Hepatocyte (in vitro differentiated cells): ENCODE results near the gene AICDA. TPM values are rescaled to one million over a fixed set of nuclear protein-coding genes. Genes with fewer than 3 reads are reported as not detected.

Experiments
- DNase-seq: peaks from one replicate; pipeline ENCODE4 v3.0.0-alpha.2; 2016; ENCODE audit warnings: low spot score
- H2AFZ ChIP-seq: fragments of 200-600 bp; sonication (generic); 2 replicates; pipeline ENCODE4 v1.6.0; 2016; ENCODE audit warnings: antibody characterized with exemption, mild to moderate bottlenecking
- H3K27ac ChIP-seq: fragments of 200-600 bp; sonication (generic); 2 replicates; pipeline ENCODE4 v1.5.1; 2016; ENCODE audit warnings: mild to moderate bottlenecking
- H3K27me3 ChIP-seq: fragments of 200-600 bp; sonication (generic); 2 replicates; pipeline ENCODE4 v1.6.1; 2016
- H3K36me3 ChIP-seq: fragments of 200-600 bp; sonication (generic); replicated peaks from 2 replicates; pipeline ENCODE4 v1.5.1; 2016; ENCODE audit warnings: low read depth; ENCODE audit not compliant: insufficient read depth
- H3K4me1 ChIP-seq: fragments of 200-600 bp; sonication (generic); 2 replicates; pipeline ENCODE4 v1.5.1; 2016; ENCODE audit warnings: mild to moderate bottlenecking, moderate library complexity; ENCODE audit not compliant: insufficient read depth
- H3K4me2 ChIP-seq: fragments of 200-600 bp; sonication (generic); 2 replicates; pipeline ENCODE4 v1.6.0; 2016
- H3K4me3 ChIP-seq: fragments of 200-600 bp; sonication (generic); 2 replicates; pipeline ENCODE4 v1.5.1; 2016; ENCODE audit warnings: mild to moderate bottlenecking
- H3K79me2 ChIP-seq: fragments of 200-600 bp; sonication (generic); 2 replicates; pipeline ENCODE4 v1.6.0; 2017; ENCODE audit warnings: mild to moderate bottlenecking
- H3K9me2 ChIP-seq: fragments of 200-600 bp; sonication (generic); replicated peaks from 2 replicates; pipeline ENCODE4 v1.6.0; 2017; ENCODE audit warnings: mild to moderate bottlenecking; ENCODE audit not compliant: insufficient read depth
- H3K9me3 ChIP-seq: fragments of 200-600 bp; sonication (generic); 2 replicates; pipeline ENCODE4 v1.5.1; 2016; ENCODE audit warnings: low read depth, mild to moderate bottlenecking
- H4K20me1 ChIP-seq: fragments of 200-600 bp; sonication (generic); 2 replicates; pipeline ENCODE4 v1.6.0; 2016; ENCODE audit warnings: mild to moderate bottlenecking; ENCODE audit not compliant: insufficient read depth, poor library complexity, severe bottlenecking
- EZH2 ChIP-seq: fragments of 200-600 bp; sonication (generic); IDR thresholded peaks from 2 replicates; pipeline ENCODE4 v1.6.1; 2016; ENCODE audit warnings: antibody characterized with exemption, mild to moderate bottlenecking, borderline replicate concordance
- EZH2phosphoT487 ChIP-seq: fragments of 200-600 bp; sonication (generic); IDR thresholded peaks from one replicate; pipeline ENCODE4 v1.6.1; 2018; ENCODE audit warnings: antibody characterized with exemption, mild to moderate bottlenecking, low read depth, moderate library complexity; ENCODE audit not compliant: unreplicated experiment, severe bottlenecking
- WGBS: methylation state at CpG from one replicate; pipeline ENCODE4 v1.1.6; 2016; ENCODE audit warnings: low lambda C conversion rate; ENCODE audit errors: missing lambda C conversion rate; 5-methylcytosine and 5-hydroxymethylcytosine counted together
- polyA plus RNA-seq: library from polyadenylated mRNA; unstranded; fragments of >200 nt; fragmentation: Nextera tagmentation; extraction: Ambion mirVana; gene quantifications from 2 replicates; pipeline ENCODE4 v1.2.1, GENCODE V29; 2016
- total RNA-seq: library from RNA; depleted of rRNA; stranded (reverse); fragments of >200 nt; gene quantifications from 2 replicates; pipeline ENCODE4 v1.2.3, GENCODE V29; 2014
- TF ChIP-seq, protein P1 (sequence below): fragments of 200-600 bp; sonication (generic); IDR thresholded peaks from 2 replicates; pipeline ENCODE4 v1.5.1; 2016; ENCODE audit warnings: antibody characterized with exemption, mild to moderate bottlenecking; ENCODE audit not compliant: poor library complexity

Gene AICDA
- total and polyA plus RNA-seq, 2 experiments from 2014 or later, result 0.23 TPM; not detected in 1

DNA sequence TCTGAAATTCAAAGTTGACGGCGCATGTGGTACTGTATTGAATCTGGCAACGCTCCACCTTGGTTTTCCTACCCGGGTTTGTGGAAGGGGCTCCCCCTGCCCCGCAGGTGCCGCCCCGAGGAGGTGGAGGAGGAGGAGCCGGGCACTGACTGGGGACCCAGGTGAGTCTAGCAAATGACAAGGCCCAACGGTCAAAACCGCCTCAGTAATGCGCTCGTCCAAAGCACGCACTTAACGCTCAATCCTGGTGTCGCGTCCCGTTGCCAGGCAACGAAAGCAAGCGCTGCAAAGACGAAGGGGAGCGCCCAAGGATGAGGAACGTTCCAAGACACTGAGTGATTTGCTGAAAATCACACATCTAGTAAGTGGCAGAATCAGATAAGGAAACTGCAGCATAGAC lies 48.0 kb downstream of the AICDA start:
- H3K4me2 ChIP-seq, result no peak overlapping the region
- no peaks in the 10 kb centered on the region for H3K9me3 ChIP-seq
- H3K79me2 ChIP-seq, result no peaks in the 10 kb centered on the region
- H3K4me1 ChIP-seq, result peaks cover 6% of the 10 kb centered on the region
- WGBS, result 74% methylated on average over 22 of the region's 22 CpGs
- no peak overlapping the region for H3K4me3 ChIP-seq
- no peaks in the 10 kb centered on the region for H3K36me3 ChIP-seq
- H3K27me3 ChIP-seq, result no peaks in the 10 kb centered on the region
- no peak overlapping the region for H2AFZ ChIP-seq
- no peaks in the 10 kb centered on the region for H3K9me2 ChIP-seq
- no peak for DNase-seq
- H4K20me1 ChIP-seq, result no peaks in the 10 kb centered on the region
- TF ChIP-seq EZH2 (no peak), EZH2phosphoT487 (no peak)
- TF ChIP-seq, protein P1, sequence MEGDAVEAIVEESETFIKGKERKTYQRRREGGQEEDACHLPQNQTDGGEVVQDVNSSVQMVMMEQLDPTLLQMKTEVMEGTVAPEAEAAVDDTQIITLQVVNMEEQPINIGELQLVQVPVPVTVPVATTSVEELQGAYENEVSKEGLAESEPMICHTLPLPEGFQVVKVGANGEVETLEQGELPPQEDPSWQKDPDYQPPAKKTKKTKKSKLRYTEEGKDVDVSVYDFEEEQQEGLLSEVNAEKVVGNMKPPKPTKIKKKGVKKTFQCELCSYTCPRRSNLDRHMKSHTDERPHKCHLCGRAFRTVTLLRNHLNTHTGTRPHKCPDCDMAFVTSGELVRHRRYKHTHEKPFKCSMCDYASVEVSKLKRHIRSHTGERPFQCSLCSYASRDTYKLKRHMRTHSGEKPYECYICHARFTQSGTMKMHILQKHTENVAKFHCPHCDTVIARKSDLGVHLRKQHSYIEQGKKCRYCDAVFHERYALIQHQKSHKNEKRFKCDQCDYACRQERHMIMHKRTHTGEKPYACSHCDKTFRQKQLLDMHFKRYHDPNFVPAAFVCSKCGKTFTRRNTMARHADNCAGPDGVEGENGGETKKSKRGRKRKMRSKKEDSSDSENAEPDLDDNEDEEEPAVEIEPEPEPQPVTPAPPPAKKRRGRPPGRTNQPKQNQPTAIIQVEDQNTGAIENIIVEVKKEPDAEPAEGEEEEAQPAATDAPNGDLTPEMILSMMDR, result no peak
- no peak overlapping the region for H3K27ac ChIP-seq

DNA sequence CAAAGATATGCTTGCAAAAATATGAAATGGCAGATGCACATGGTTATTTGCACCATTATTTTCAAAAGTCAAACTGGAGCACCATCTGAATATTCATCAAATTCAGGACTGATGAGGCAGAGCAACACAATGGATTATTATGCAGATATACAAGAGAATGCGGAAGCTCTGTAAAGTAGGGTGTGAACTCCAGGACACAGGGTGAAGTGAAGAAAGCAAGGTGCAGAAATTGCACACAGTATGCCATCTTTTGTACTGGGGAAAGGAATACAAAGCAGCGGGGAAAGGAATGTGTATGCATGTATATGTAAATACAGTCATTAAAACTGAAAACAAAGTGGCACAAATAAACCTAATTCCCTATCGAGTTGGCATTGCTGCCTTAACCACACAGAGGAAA lies 49.3 kb downstream of the AICDA start:
- TF ChIP-seq EZH2 (no peak), EZH2phosphoT487 (no peak)
- TF ChIP-seq, protein P1, result no peak
- no peaks in the 10 kb centered on the region for H4K20me1 ChIP-seq
- no peak overlapping the region for H3K4me2 ChIP-seq
- H3K36me3 ChIP-seq, result no peaks in the 10 kb centered on the region
- no peak overlapping the region for H3K4me3 ChIP-seq
- H3K9me3 ChIP-seq, result no peaks in the 10 kb centered on the region
- peaks cover 6% of the 10 kb centered on the region for H3K4me1 ChIP-seq
- H3K27ac ChIP-seq, result no peak overlapping the region
- H2AFZ ChIP-seq, result no peak overlapping the region
- no peaks in the 10 kb centered on the region for H3K27me3 ChIP-seq
- H3K9me2 ChIP-seq, result no peaks in the 10 kb centered on the region
- 79% methylated on average over 3 of the region's 3 CpGs for WGBS
- DNase-seq, result no peak
- H3K79me2 ChIP-seq, result no peaks in the 10 kb centered on the region

DNA sequence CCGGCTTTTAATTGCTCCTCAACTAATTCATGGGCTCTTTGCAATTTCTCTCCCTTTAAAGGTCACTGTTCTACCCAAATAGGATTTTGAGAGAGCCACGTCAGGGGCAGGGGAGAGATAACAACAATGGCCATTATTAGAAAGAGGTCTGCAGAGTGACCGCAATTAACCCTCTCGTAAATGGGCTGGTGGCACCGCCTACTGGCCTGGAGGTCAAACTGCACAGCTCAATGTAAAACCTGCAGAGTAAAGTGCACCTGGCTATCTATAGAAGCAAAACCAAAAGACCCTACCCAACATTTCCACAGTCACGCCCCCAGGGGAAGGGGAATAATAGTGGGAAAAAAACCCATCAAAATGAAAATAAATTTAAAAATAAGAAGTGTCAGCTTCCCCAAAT lies 50.3 kb downstream of the AICDA start:
- Histone ChIP-seq H3K27ac (no peak overlapping the region), H2AFZ (no peak overlapping the region), H3K79me2 (no peaks in the 10 kb centered on the region), H3K4me1 (peaks cover 6% of the 10 kb centered on the region), H4K20me1 (no peaks in the 10 kb centered on the region), H3K9me3 (no peaks in the 10 kb centered on the region), H3K4me3 (no peak overlapping the region), H3K4me2 (no peak overlapping the region), H3K9me2 (no peaks in the 10 kb centered on the region), H3K36me3 (no peaks in the 10 kb centered on the region), H3K27me3 (no peaks in the 10 kb centered on the region)
- WGBS, result 99% methylated on average over 6 of the region's 6 CpGs
- no peak for DNase-seq
- TF ChIP-seq, protein P1, result no peak
- TF ChIP-seq EZH2 (no peak), EZH2phosphoT487 (no peak)

DNA sequence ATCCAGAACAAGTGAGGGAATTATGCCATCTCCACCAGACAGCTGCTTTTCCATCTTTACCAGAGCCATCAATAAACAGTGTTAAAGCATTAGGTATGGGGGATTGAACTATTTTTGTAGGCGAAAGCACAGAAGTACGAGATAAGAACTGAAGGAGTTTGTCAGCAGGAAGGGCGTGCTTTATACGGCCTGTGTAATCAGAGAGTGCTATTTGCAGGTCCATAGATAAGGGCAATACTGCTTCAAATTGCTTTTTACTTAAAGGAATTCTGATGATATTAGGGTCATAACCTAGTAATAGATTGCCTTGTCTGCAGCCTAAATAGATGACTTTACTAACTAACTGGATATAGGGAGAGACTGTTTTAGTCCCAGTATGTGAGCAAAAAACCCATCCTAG lies 51.6 kb downstream of the AICDA start:
- Histone ChIP-seq H3K9me2 (no peaks in the 10 kb centered on the region), H4K20me1 (no peaks in the 10 kb centered on the region), H3K79me2 (no peaks in the 10 kb centered on the region), H3K9me3 (no peaks in the 10 kb centered on the region), H2AFZ (no peak overlapping the region), H3K27ac (peak overlapping the region; percentile 42), H3K4me3 (no peak overlapping the region), H3K36me3 (no peaks in the 10 kb centered on the region), H3K4me1 (peaks cover 6% of the 10 kb centered on the region), H3K4me2 (no peak overlapping the region), H3K27me3 (no peaks in the 10 kb centered on the region)
- WGBS, result 50% methylated on average over 4 of the region's 4 CpGs
- TF ChIP-seq, protein P1, result no peak
- TF ChIP-seq EZH2phosphoT487 (no peak), EZH2 (no peak)
- DNase-seq, result peak; percentile 20
